Ascending aorta (tissue), 2 donors: ENCODE results near the gene DCXR. TPM values are rescaled to one million over a fixed set of nuclear protein-coding genes. Genes with fewer than 3 reads are reported as not detected.

Source experiments
- DNase-seq, 2 donors: peaks; one replicate each; pipeline ENCODE4 v3.0.0-alpha.2; 2019; ENCODE audit warnings: low spot score in 2 of 2
- H3K27ac ChIP-seq, 2 donors: fragments of 200-600 bp; sonication (generic); one replicate each; pipeline ENCODE4 v1.5.1; 2016 to 2017; ENCODE audit warnings: mild to moderate bottlenecking in 1 of 2
- H3K27me3 ChIP-seq: fragments of 200-600 bp; sonication (generic); one replicate; pipeline ENCODE4 v1.5.1; 2017
- H3K36me3 ChIP-seq, 2 donors: fragments of 200-600 bp; sonication (generic); one replicate each; pipeline ENCODE4 v1.5.1; 2016
- H3K4me1 ChIP-seq, 2 donors: fragments of 200-600 bp; sonication (generic); one replicate each; pipeline ENCODE4 v1.5.1; 2016 to 2017; ENCODE audit warnings: mild to moderate bottlenecking in 1 of 2
- H3K4me3 ChIP-seq, 2 donors: fragments of 200-600 bp; sonication (generic); one replicate each; pipeline ENCODE4 v1.5.1; 2016 to 2017; ENCODE audit warnings: mild to moderate bottlenecking in 1 of 2
- H3K9me3 ChIP-seq, 2 donors: fragments of 200-600 bp; sonication (generic); one replicate each; pipeline ENCODE4 v1.5.1; 2016
- CTCF ChIP-seq, 3 experiments: fragments of 200-600 bp in 2 of 3; fragments of 450-650 bp in 1 of 3; sonication (generic) in 2 of 3; IDR thresholded peaks; one replicate each; pipeline ENCODE4 v1.5.1; 2016 to 2019; ENCODE audit warnings: antibody characterized with exemption in 3 of 3, mild to moderate bottlenecking in 1 of 3, moderate library complexity in 1 of 3
- intact Hi-C: fragments of 100-400 bp; cut with DNase I; formaldehyde crosslinking; loops from one replicate; pipeline ENCODE4 v1.15.1; 2023
- total RNA-seq: library from RNA; depleted of rRNA; stranded (reverse); fragments of >200 nt; gene quantifications from one replicate; pipeline ENCODE4 v1.1.0, GENCODE V29; 2016

Gene DCXR
- total RNA-seq, 1 donor from 2014 or later: 160 TPM

GRCh38 chr17:82004517-82005455, 32.7 kb downstream of the DCXR start:
- TF ChIP-seq CTCF (IDR thresholded peaks at IDR 0.05): no peak

GRCh38 chr17:82003411-82004381, 33.8 kb downstream of the DCXR start:
- Histone ChIP-seq H3K27me3 (no peaks in the 10 kb centered on the region), H3K36me3 (no peaks in the 10 kb centered on the region), H3K27ac (peak overlapping the region; percentile 76 to 85), H3K4me3 (peak overlapping the region in 1 of 2 donors; percentile 42), H3K9me3 (no peaks in the 10 kb centered on the region), H3K4me1 (peaks cover 19 to 46% of the 10 kb centered on the region in 2 donors)
- intact Hi-C loops: loop anchor here (1.0 kb wide), 2 partner anchors 19 to 26 kb away; partner anchors contain the start of genes ASPSCR1 and CENPX
- no peak for TF ChIP-seq CTCF (IDR thresholded peaks at IDR 0.05)
- DNase-seq: peak; percentile 75 to 97

More at GRCh38 chr17:82004517-82005455, 32.7 kb downstream of the DCXR start:
- no peaks in the 10 kb centered on the region for H3K36me3 ChIP-seq
- H3K4me3 ChIP-seq: no peak overlapping the region
- intact Hi-C loops: loop anchor here (1.0 kb wide), 1 partner anchor 18 kb away; the partner anchor contains the start of gene CENPX
- no peak for DNase-seq
- peaks cover 19 to 46% of the 10 kb centered on the region in 2 donors for H3K4me1 ChIP-seq
- H3K27me3 ChIP-seq: no peaks in the 10 kb centered on the region
- peak overlapping the region; percentile 76 to 85 for H3K27ac ChIP-seq
- H3K9me3 ChIP-seq: no peaks in the 10 kb centered on the region

- Histone ChIP-seq H3K4me1 (peaks cover 13 to 34% of the 10 kb centered on the region in 2 donors), H3K27me3 (no peaks in the 10 kb centered on the region), H3K36me3 (peaks cover 7% of the 10 kb centered on the region in 2 donors), H3K9me3 (no peaks in the 10 kb centered on the region), H3K27ac (no peak overlapping the region), H3K4me3 (no peak overlapping the region)
- no peak for TF ChIP-seq CTCF (IDR thresholded peaks at IDR 0.05)
- no peak for DNase-seq
- intact Hi-C loops: no loop called here
These were observed 35.9 kb downstream of the DCXR start for GRCh38 chr17:82001571-82002056.

- intact Hi-C loops: no loop called here
- H3K27ac ChIP-seq: no peak overlapping the region
- no peak overlapping the region for H3K4me3 ChIP-seq
- H3K27me3 ChIP-seq: no peaks in the 10 kb centered on the region
- DNase-seq: no peak
- H3K36me3 ChIP-seq: peaks cover 9 to 13% of the 10 kb centered on the region in 2 donors
- TF ChIP-seq CTCF (IDR thresholded peaks at IDR 0.05): no peak
- H3K9me3 ChIP-seq: no peaks in the 10 kb centered on the region
- peaks cover 12 to 31% of the 10 kb centered on the region in 2 donors for H3K4me1 ChIP-seq
These were observed 36.5 kb downstream of the DCXR start for GRCh38 chr17:82000803-82001570.
